ENCODE measurements around the gene AP2A2.

The AP2A2 gene

GRCh38 chr11:925496-926301 is at the start of gene AP2A2:
AP2A2 (plus strand) TSS chr11:925870; CDS start chr11:926022, 152 bp downstream.
- peak; percentile 91 for DNase-seq

DNA sequence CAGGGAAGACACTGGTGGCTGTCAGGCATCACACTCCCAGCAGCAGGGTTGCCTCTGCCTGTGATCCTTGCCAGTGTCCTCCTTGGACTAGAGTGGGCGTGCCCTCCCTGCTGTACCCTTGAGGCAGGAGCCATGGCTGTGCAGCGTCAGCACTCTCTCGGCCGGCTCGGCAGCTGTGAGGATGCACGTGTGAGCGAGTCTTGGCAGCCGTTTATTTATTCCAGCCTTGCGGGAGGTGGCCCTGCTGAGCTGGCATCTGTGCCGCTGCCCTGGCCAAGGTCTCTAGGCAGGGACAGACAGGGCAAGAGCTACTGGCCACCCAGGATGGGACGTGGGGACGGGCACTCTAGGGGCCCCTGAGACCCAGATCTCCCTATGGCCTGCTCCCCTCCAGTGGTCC is 49.1 kb upstream of the AP2A2 start:
- DNase-seq = no peak

DNA sequence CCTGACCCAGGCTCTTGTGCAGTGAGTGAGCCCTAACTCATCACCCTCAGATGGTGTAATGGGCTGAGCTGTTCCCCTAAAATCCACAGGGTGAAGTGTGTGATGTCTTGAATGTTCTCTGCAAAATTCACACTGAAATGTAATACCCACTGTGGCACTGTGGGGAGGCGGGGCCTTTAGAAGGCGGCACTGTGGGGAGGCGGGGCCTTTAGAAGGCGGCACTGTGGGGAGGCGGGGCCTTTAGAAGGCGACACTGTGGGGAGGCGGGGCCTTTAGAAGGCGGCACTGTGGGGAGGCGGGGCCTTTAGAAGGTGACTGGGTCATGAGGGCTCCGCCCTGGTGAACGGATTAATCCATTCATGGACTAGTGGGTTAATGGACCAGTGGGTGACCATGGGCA is 48.1 kb upstream of the AP2A2 start:
- DNase-seq = no peak

DNA sequence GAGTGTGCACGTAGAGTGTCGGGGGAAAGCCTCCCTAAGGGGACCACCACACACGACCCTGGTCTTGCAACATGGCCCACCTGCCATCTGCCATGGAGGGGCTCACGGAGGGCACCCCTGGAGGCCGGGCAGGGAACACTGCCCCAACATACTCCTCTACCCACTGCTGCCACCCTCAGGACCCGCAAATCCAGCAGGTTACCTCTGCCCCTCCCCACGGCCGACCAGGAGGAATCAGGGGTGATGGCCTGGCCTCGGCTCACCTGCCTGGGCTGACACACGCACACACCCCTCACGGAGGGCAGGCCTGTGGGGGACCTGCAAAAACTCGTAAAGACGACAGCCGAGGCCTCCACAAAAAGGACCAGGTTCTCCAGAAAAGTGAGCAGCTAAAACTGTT is 45.2 kb upstream of the AP2A2 start:
- no peak for DNase-seq

DNA sequence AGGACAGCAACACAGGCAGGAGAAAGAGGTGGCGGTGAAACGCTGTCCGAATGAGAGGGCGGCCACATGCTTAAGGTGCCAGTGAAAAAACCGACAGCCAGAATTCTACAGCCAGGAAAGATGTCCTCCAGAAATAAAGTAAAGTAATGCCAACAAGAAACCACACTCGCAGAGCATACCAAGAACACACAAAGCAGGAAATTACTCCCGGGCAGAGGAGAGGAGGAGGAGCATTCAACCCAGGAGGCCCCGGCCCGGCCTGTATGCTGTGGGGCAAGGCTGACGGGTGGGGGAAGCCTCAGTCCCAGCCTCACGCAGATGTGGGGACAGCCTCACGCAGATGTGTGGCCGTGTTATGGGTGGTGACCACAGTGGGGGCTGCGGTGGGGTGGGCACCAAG is 43.1 kb upstream of the AP2A2 start:
- no peak for DNase-seq

DNA sequence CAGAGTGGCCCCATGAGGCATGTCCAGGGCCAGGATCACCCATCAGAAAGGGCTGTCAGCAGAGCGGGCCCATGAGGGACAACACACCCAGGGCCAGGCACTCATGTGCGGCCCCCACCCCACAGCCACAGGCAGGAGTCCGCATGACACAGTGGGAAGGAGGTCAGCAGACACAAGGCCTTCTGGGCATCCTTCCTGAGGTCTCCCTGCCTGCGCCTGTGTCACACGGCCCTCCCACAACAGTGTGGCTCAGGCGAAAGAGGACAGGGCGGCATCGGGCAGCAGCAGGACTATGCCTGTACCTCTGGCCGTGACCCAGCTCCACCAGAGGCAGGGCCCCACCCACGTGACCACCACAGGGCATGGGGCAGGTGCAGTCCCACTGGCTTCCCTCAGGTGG is 42.1 kb upstream of the AP2A2 start:
- DNase-seq = no peak

DNA sequence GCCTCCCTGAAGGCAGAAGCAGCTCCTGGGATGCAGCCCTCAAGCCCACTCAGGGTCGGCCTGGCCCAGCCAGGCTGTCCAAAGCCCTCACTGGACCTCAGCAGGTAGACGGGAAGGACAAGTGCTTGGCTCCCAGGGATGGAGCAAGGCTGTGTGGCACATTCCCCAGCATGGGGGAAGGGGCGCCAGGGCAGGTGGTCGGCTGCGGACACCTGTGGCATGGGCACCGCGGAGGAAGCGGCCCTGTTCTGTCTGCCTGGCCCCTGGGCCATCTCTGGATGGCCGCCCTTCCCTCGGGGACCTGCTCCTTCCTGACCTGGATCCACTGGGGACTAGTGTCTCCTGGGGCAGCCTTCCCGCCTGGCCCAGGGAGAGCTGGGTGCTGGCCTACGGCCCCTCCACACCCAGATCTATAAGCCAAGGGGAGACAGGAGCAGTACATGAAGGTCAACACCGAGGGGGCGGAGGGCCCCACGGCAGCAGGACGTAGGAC is 41.0 kb upstream of the AP2A2 start:
- no peak for DNase-seq

GRCh38 chr11:886568-886967 is 39.1 kb upstream of the AP2A2 start:
- no peak for DNase-seq

DNA sequence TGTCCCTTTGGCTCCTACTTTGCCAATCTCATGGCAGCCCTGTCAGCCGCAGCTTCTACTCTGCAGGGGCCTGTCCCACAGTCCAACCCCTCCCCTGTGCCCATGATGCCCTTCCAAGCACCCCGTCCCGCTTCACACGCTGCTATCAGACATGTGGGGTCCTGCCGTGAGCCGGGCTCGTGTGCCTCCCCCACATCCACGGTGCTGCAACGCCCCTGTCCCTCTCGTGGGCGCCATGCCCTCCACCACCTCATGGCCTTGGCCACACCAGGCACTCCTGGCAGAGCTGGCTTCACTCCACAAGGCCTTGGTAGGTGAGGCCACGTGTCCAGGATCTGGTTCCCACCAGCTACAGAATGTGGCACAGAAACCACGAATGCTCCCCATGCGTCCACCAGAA is 38.1 kb upstream of the AP2A2 start:
- DNase-seq = no peak

DNA sequence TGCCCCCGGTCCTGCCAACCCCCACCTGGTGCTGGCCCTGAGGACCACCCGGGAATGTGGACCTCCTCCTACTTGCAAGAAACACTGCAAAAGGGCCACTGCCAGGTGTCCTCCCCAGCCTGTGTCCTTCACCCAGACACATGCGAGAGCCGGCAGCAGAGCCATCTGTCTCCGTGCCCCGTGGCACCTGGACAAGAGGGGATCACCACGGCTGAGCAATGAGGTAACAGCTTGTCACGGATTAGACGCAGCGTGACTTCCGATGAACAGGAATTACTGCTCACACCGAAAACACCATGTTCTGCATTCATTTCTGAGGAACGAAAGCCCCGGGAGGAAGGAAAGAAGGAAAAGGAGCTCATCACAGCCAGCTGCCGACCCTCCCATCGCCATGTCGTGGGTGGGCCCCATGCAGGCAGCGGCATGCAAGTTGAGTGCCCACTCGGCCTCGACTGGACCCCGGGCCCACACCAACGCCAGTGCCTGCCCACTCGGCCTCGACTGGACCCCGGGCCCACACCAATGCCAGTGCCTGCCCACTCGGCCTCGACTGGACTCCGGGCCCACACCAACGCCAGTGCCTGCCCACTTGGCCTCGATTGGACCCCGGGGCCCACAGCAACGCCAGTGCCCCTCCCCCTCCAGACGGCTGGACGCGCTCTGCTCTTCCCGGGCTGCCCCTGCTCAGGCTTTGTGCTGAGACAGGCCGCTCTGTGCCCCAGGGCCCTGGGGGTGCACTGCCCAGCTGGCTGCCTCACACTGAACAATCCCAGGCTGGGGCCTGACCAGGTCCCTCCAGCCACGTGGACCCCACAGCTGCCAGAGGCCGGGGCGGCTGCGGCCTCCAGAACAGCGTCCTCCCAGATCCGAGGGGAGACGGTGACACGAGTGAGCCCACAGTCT is 37.1 kb upstream of the AP2A2 start:
- DNase-seq = no peak

GRCh38 chr11:889257-889656 is 36.4 kb upstream of the AP2A2 start:
- no peak for DNase-seq

GRCh38 chr11:889687-890475 is 35.8 kb upstream of the AP2A2 start:
- DNase-seq = no peak

GRCh38 chr11:890794-891540 is 34.7 kb upstream of the AP2A2 start:
- DNase-seq = no peak

DNA sequence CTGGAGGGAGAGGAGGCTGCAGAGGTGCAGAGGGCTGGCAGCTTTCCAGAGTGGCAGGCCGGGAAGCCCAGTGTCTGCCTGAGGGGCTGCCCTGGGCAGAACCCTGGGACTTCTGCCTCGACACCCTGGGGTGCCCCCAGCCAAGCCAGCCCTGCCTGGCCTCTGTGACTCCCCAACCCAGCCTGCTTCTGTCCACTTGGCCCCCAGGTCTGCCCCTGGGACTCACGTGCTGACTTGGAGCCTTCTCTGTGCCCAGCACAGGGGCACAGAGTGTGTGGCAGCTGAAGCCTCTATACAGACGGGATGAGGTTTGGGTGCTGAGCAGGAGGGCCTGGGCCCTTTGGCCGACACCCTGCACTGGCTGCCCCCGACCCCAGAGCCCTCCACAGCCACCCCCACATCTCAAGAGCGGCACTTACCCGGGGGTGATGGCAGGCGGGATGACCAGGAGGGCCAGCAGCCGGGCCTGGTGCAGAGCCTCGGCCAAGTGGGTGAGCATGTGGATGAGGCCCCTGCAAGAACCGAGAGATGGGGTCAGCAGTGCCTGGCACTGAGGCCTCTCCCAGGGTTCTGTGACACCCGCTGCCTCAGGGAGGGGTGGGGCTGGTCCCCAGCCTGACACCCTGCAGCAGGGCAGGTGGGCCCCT is 32.5 kb upstream of the AP2A2 start:
- no peak for DNase-seq

DNA sequence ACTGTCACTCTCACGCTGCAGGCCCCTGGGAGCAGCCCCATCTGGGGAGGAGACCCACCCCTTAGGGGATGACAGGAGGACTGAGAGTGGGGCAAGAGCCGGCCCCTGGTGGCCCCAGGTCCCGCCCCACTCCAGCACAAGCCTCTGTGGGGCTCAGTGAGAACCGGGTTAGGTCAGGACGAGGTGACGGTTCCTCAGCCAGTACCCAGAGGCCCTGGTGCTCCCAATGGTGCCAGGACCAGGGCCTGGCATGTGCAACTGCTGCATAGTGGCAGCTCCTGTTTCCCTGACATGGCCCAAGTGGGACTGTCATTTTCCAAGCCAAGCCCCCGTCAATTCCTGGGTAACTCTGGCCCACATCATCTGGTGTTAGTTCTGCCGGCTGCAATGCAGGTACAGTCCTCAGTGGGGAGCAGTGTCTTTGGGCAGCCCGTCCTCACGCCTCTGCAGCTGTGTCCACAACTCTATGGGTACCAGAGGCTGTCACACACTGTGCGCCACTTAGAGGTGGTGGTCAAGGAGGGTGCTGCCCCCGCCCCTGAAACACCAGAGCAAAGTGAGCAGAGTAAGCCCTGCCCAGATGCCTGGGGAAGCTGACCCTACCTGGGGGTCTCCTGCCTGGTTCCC is 31.0 kb upstream of the AP2A2 start:
- DNase-seq = no peak

- DNase-seq = no peak
Measured at GRCh38 chr11:895331-896110, 30.1 kb upstream of the AP2A2 start.

- no peak for DNase-seq
Measured at GRCh38 chr11:897253-898142, 28.2 kb upstream of the AP2A2 start.

GRCh38 chr11:898143-898511 is 27.5 kb upstream of the AP2A2 start:
- DNase-seq = no peak

DNA sequence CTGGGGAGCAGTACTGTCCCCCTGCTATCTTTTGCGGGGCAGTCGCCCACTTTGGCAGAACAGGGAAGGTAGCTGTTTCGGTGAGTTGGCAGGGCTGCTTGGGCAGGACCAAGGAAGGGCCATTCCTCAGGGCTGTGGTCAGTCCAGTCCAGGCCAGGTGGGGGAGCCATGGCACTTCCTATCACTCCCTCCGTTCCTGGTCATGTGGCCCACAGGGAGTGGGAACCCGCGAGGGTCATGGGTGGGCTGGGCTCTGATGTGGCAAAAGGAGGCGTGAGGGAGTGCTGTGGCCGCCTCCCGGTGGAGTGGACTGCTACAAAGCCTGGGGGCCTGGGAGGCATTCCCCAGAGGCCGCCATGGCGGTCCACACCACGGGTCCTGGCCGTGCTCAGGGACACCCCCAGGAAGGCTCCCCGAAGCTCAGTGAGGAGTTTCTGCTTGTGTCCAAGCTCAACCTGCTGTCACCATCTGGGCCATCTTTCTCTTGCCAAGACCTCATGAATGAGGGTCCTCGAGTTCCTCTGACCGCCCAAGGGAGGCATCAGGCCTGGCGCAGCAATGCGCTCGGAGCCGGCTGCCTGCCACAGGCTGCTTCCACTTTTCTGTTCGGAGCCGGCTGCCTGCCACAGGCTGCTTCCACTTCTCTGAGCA is 27.0 kb upstream of the AP2A2 start:
- DNase-seq = no peak
